GM20431 (cell line): ENCODE data around the gene RNMT.
"Not testable (repeated sequence)": the region's sequence is repeated elsewhere in the genome, so short reads cannot be mapped to it uniquely, and the experiment has no call there.

Source experiments
- in situ Hi-C: fragments of 300-500 bp; cut with MseI, MboI; formaldehyde crosslinking; loops from one replicate; pipeline ENCODE4 v1.15.0; 2020; ENCODE audit warnings: low sequenced_read_pairs; ENCODE audit not compliant: unreplicated experiment

RNMT gene

GRCh38 chr18:13726232-13726971, at the start of gene RNMT, which contains the start of gene FAM210A:
Gene RNMT, plus strand, starts transcription at chr18:13726673. Its CDS starts 4,845 bp downstream, at chr18:13731518.
Gene FAM210A, minus strand, starts transcription at chr18:13726558. Its CDS starts 44,481 bp downstream, at chr18:13682077.
- in situ Hi-C loops: no loop called here

GRCh38 chr18:13677350-13677749, 49.1 kb upstream of the RNMT start:
- in situ Hi-C loops: not testable (repeated sequence)

- in situ Hi-C loops: no loop called here
These were observed 45.9 kb upstream of the RNMT start for GRCh38 chr18:13680612-13681011.

GRCh38 chr18:13681701-13682100, 44.8 kb upstream of the RNMT start:
- in situ Hi-C loops: no loop called here

- in situ Hi-C loops: no loop called here
These were observed 41.9 kb upstream of the RNMT start for GRCh38 chr18:13684546-13684945.

GRCh38 chr18:13688191-13689136, 38.0 kb upstream of the RNMT start:
- in situ Hi-C loops: no loop called here

- in situ Hi-C loops: not testable (repeated sequence)
These were observed 36.4 kb upstream of the RNMT start for GRCh38 chr18:13690060-13690459.

GRCh38 chr18:13695337-13695736, 31.1 kb upstream of the RNMT start:
- in situ Hi-C loops: not testable (repeated sequence)

- in situ Hi-C loops: no loop called here
These were observed 29.5 kb upstream of the RNMT start for GRCh38 chr18:13696961-13697360.

GRCh38 chr18:13700153-13700552, 26.3 kb upstream of the RNMT start:
- in situ Hi-C loops: no loop called here

GRCh38 chr18:13703899-13704298, 22.6 kb upstream of the RNMT start:
- in situ Hi-C loops: no loop called here

GRCh38 chr18:13710414-13710831, 16.1 kb upstream of the RNMT start:
- in situ Hi-C loops: no loop called here

GRCh38 chr18:13712400-13713131, 13.9 kb upstream of the RNMT start:
- in situ Hi-C loops: no loop called here

GRCh38 chr18:13713455-13714055, 12.9 kb upstream of the RNMT start:
- in situ Hi-C loops: no loop called here

GRCh38 chr18:13715330-13715729, 11.1 kb upstream of the RNMT start:
- in situ Hi-C loops: no loop called here

GRCh38 chr18:13716916-13717315, 9.6 kb upstream of the RNMT start:
- in situ Hi-C loops: no loop called here

GRCh38 chr18:13720123-13720522, 6.3 kb upstream of the RNMT start:
- in situ Hi-C loops: no loop called here

GRCh38 chr18:13720847-13721246, 5.6 kb upstream of the RNMT start:
- in situ Hi-C loops: no loop called here

GRCh38 chr18:13725566-13726231, 774 bp upstream of the RNMT start:
- in situ Hi-C loops: no loop called here
